Measurements from ENCODE around the gene LMBR1L.

Gene LMBR1L

GRCh38 chr12:49121047-49121696, 10.5 kb upstream of the LMBR1L start:
- DNase-seq, result peak in 33 of 56 donors; percentile 5 to 69 (median 21)

- no peak for DNase-seq
Observed at GRCh38 chr12:49111206-49111605, 559 bp upstream of the LMBR1L start.

GRCh38 chr12:49109641-49110463, 795 bp downstream of the LMBR1L start:
- DNase-seq, result peak in 13 of 56 donors; percentile 20 to 55 (median 46)

GRCh38 chr12:49108958-49109404, 1.7 kb downstream of the LMBR1L start:
- DNase-seq, result peak in 2 of 56 donors; percentile 5 to 6

- DNase-seq, result no peak
Observed at GRCh38 chr12:49105504-49106084, 5.1 kb downstream of the LMBR1L start.

GRCh38 chr12:49104822-49105221, 5.8 kb downstream of the LMBR1L start:
- no peak for DNase-seq

- no peak for DNase-seq
Observed at GRCh38 chr12:49100380-49100779, 10.3 kb downstream of the LMBR1L start.

GRCh38 chr12:49098703-49099102, 11.9 kb downstream of the LMBR1L start:
- DNase-seq, result no peak

- peak in 32 of 56 donors; percentile 8 to 68 (median 26) for DNase-seq
Observed at GRCh38 chr12:49098035-49098451, 12.6 kb downstream of the LMBR1L start.

GRCh38 chr12:49097381-49097780, 13.3 kb downstream of the LMBR1L start:
- no peak for DNase-seq

- no peak for DNase-seq
Observed at GRCh38 chr12:49094975-49095365, 15.7 kb downstream of the LMBR1L start.

GRCh38 chr12:49094160-49094974, 16.3 kb downstream of the LMBR1L start, which contains the start of gene DHH:
Gene DHH, minus strand, starts transcription at chr12:49094801. Its CDS starts 289 bp downstream, at chr12:49094512.
- DNase-seq, result peak in 11 of 56 donors; percentile 7 to 65 (median 28)

- no peak for DNase-seq
Observed at GRCh38 chr12:49093792-49094159, 16.9 kb downstream of the LMBR1L start.

GRCh38 chr12:49092816-49093406, 17.7 kb downstream of the LMBR1L start:
- DNase-seq, result no peak

GRCh38 chr12:49092086-49092815, 18.4 kb downstream of the LMBR1L start:
- peak in 36 of 56 donors; percentile 15 to 78 (median 48) for DNase-seq

- DNase-seq, result no peak
Observed at GRCh38 chr12:49091836-49092085, 18.9 kb downstream of the LMBR1L start.

- DNase-seq, result no peak
Observed at GRCh38 chr12:49091056-49091835, 19.4 kb downstream of the LMBR1L start.

GRCh38 chr12:49089821-49090773, 20.6 kb downstream of the LMBR1L start:
- peak in 16 of 56 donors; percentile 4 to 50 (median 20) for DNase-seq
